Astrocyte (in vitro differentiated cells and primary cell): Measurements from ENCODE around the gene DCHS2.

Experiments used
- EZH2 ChIP-seq: IDR thresholded peaks from 2 replicates; pipeline ENCODE4 v1.6.1; 2012; ENCODE audit warnings: mild to moderate bottlenecking, low read length, inconsistent platforms; ENCODE audit not compliant: insufficient read depth
- TF ChIP-seq, protein P1 (sequence below): IDR thresholded peaks from 2 replicates; pipeline ENCODE4 v1.5.1; 2011; ENCODE audit warnings: low read depth, mild to moderate bottlenecking, inconsistent platforms, low read length, moderate library complexity; ENCODE audit not compliant: insufficient read depth

DNA sequence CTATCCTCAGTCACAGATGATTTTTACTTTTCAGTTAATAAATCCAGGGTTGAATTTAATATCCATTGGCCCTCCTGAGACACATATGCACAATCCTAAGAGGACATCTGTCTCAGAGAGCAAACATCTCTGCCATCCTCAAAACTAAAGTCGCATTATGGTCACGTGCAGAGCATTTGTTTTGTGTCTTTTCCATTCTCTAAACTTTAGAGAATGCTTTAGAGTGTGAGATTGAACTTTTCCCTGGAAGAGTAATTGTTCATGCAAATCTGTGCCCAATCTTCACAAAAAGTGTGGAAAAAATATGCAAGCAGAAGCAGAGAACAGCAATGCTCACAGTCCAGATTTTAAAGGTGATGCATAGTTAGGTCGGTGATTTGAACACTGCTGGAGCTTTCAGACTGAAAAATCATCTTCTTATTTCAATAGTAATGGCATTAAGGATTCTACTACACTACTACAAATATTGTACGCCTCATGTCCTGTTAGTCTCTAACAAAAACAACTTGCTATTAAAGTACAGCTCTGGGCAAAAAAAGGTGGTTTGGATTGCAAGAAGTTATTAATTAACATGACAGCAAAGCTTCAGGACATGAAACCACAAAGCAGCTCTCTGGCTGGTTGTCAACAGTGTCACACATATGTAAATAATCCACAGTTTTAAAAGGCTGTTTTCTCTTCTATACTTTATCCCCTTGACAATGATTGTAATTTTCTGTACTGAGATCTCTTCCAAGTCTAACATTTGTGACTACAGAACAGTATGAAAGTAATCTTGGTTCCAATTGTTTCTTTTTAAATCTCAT is 19.9 kb downstream of the DCHS2 start:
- TF ChIP-seq, protein P1, sequence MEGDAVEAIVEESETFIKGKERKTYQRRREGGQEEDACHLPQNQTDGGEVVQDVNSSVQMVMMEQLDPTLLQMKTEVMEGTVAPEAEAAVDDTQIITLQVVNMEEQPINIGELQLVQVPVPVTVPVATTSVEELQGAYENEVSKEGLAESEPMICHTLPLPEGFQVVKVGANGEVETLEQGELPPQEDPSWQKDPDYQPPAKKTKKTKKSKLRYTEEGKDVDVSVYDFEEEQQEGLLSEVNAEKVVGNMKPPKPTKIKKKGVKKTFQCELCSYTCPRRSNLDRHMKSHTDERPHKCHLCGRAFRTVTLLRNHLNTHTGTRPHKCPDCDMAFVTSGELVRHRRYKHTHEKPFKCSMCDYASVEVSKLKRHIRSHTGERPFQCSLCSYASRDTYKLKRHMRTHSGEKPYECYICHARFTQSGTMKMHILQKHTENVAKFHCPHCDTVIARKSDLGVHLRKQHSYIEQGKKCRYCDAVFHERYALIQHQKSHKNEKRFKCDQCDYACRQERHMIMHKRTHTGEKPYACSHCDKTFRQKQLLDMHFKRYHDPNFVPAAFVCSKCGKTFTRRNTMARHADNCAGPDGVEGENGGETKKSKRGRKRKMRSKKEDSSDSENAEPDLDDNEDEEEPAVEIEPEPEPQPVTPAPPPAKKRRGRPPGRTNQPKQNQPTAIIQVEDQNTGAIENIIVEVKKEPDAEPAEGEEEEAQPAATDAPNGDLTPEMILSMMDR: no peak
- no peak for TF ChIP-seq EZH2
